GM06990 (cell line): Measurements from ENCODE around the gene PODN.

Source experiments
- DNase-seq: peaks from one replicate; pipeline ENCODE4 v3.0.0-alpha.2; 2011; ENCODE audit not compliant: insufficient read length; ENCODE audit errors: extremely low read depth
- H3K27me3 ChIP-seq: replicated peaks from 2 replicates; pipeline ENCODE4 v1.6.0; 2011; ENCODE audit warnings: low read length; ENCODE audit not compliant: control insufficient read depth, insufficient read depth
- H3K36me3 ChIP-seq: 2 replicates; pipeline ENCODE4 v1.5.1; 2011; ENCODE audit warnings: low read length; ENCODE audit not compliant: control insufficient read depth, insufficient read depth
- H3K4me3 ChIP-seq: replicated peaks from 2 replicates; pipeline ENCODE4 v1.5.1; 2011; ENCODE audit warnings: low read depth, mild to moderate bottlenecking, control low read depth, low read length
- TF ChIP-seq, protein P1 (sequence below): IDR thresholded peaks from 2 replicates; pipeline ENCODE4 v1.5.1; 2011; ENCODE audit warnings: low read length, control low read depth, mild to moderate bottlenecking, inconsistent platforms; ENCODE audit not compliant: insufficient read depth, poor library complexity, severe bottlenecking

PODN gene

GRCh38 chr1:53114090-53114489, 52.1 kb downstream of the PODN start:
- DNase-seq: no peak
- Histone ChIP-seq H3K4me3 (no peak overlapping the region), H3K27me3 (no peaks in the 10 kb centered on the region), H3K36me3 (no peaks in the 10 kb centered on the region)
- TF ChIP-seq, protein P1, sequence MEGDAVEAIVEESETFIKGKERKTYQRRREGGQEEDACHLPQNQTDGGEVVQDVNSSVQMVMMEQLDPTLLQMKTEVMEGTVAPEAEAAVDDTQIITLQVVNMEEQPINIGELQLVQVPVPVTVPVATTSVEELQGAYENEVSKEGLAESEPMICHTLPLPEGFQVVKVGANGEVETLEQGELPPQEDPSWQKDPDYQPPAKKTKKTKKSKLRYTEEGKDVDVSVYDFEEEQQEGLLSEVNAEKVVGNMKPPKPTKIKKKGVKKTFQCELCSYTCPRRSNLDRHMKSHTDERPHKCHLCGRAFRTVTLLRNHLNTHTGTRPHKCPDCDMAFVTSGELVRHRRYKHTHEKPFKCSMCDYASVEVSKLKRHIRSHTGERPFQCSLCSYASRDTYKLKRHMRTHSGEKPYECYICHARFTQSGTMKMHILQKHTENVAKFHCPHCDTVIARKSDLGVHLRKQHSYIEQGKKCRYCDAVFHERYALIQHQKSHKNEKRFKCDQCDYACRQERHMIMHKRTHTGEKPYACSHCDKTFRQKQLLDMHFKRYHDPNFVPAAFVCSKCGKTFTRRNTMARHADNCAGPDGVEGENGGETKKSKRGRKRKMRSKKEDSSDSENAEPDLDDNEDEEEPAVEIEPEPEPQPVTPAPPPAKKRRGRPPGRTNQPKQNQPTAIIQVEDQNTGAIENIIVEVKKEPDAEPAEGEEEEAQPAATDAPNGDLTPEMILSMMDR: no peak

GRCh38 chr1:53114581-53115400, 52.8 kb downstream of the PODN start:
- H3K27me3 ChIP-seq: no peaks in the 10 kb centered on the region
- no peaks in the 10 kb centered on the region for H3K36me3 ChIP-seq
- no peak for DNase-seq
- no peak overlapping the region for H3K4me3 ChIP-seq
- TF ChIP-seq, protein P1: no peak

GRCh38 chr1:53115403-53116306, 53.6 kb downstream of the PODN start:
- Histone ChIP-seq H3K4me3 (no peak overlapping the region), H3K27me3 (no peaks in the 10 kb centered on the region; the same call in 1 of the 2 replicates), H3K36me3 (no peaks in the 10 kb centered on the region)
- DNase-seq: no peak
- TF ChIP-seq, protein P1: no peak

- TF ChIP-seq, protein P1: no peak
- no peak for DNase-seq
- no peaks in the 10 kb centered on the region; the same call in 1 of the 2 replicates for H3K27me3 ChIP-seq
- H3K4me3 ChIP-seq: no peak overlapping the region
- H3K36me3 ChIP-seq: no peaks in the 10 kb centered on the region
Observed at GRCh38 chr1:53116307-53116810, 54.3 kb downstream of the PODN start.

DNA sequence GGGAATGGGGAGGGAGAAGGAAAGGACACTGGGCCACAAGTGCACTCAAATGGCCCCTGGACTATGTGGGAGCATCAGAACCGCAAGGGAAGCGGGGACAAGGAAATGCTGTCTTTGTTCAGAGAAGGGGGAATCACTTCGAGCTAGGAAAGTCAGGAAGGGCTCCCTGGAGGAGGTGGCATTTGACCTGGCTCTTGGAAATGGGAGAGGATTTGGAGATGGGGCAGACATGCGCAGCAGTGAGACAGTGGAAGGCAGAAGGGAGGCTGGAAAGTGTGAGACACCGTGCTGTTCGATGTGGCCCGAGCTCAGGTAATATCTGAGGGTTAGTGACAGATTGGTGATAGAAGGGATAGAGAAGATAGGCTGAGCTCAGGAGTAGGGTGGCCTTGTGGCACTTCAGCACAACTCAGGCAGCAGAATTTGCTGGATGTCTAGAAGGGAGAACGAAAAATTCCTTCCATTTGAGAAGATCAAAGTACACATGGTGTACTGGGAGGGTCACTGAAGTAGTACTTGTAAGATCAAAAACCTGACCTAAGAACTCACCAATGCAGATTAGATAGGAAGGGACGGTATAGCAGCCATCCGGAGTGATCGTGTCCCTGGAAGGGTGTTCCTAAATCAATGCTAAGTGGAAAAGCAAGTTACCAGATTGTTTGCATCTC, 55.1 kb downstream of the PODN start:
- TF ChIP-seq, protein P1: no peak
- Histone ChIP-seq H3K27me3 (no peaks in the 10 kb centered on the region; the same call in 1 of the 2 replicates), H3K36me3 (no peaks in the 10 kb centered on the region), H3K4me3 (no peak overlapping the region)
- no peak for DNase-seq
